M059J (cell line): ENCODE results near the gene PEMT. TPM values are rescaled to one million over a fixed set of nuclear protein-coding genes. Genes with fewer than 3 reads are reported as not detected.
A peak's percentile ranks its signal among the peaks of the same experiment; 100 is the strongest.

Source experiments
- DNase-seq: peaks from one replicate; pipeline ENCODE4 v3.0.0-alpha.2; 2012; ENCODE audit warnings: low read depth
- total RNA-seq: library from RNA; depleted of rRNA; stranded (reverse); fragments of >200 nt; shearing (Covaris generic); gene quantifications from 2 replicates; pipeline ENCODE4 v1.2.3, GENCODE V29; 2014

Gene PEMT
- total RNA-seq, 1 experiment from 2014 or later = 41.5 TPM

DNA sequence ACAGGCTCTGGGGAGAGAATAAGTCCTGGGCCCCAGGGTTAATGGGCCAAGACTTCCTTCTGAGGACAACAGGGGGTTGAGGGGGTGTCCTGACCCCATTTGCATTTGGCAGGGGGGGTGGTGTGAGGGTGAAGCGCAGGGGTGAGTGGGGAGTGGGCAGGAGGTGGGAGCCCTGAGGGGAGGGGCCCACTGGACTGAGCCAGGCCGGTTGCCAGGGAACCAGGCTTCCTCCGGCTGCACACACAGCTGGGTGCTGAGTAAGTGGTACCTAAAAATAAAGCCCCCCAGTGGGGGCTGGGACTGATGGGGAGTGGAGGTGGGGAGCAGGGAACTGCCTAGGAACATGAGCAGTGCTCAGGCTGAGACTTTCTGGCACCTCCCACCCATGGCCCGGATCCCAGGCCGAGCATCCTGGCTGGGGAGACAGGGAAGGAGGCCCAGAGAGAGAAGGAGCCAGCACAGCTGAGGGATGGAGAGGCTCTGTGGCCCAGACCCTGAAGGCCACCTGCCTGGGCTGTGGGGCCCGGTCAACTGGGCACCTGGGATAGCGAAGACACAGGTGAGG lies 87.9 kb downstream of the PEMT start:
- no peak for DNase-seq

- DNase-seq = no peak
Observed at GRCh38 chr17:17502741-17503565, 88.6 kb downstream of the PEMT start.

DNA sequence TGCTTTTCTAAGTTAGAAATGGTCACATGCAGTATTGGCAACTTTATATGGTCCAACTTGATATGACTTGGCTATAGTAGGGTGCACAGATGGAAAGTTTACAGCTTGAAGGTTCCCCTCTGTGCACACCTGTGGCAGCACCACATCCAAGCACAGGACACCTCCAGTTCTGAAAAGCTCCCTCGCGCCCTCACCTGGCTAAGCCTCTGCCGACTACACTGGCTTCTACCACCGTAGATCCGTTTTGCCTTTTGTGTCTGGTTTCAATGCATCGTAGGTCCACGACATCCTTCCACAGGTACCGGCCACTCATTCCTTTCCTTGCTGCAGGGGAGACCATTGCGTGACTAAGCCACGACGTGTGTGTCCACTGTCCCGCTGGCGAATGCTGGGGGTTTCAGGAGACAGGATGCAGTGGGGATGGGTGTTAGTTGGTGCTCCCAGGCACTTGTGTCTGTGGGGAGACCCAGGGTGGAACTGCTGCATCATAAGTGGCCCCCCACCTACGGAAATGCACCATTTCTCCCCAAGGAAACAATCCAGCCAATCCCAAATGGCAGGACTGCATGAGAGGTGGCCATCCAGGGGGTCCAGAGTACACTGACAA lies 90.4 kb downstream of the PEMT start:
- peak; percentile 18 for DNase-seq

- DNase-seq = no peak
Observed at GRCh38 chr17:17499402-17500145, 91.9 kb downstream of the PEMT start.

GRCh38 chr17:17498606-17499301 lies 92.8 kb downstream of the PEMT start:
- DNase-seq = no peak

DNA sequence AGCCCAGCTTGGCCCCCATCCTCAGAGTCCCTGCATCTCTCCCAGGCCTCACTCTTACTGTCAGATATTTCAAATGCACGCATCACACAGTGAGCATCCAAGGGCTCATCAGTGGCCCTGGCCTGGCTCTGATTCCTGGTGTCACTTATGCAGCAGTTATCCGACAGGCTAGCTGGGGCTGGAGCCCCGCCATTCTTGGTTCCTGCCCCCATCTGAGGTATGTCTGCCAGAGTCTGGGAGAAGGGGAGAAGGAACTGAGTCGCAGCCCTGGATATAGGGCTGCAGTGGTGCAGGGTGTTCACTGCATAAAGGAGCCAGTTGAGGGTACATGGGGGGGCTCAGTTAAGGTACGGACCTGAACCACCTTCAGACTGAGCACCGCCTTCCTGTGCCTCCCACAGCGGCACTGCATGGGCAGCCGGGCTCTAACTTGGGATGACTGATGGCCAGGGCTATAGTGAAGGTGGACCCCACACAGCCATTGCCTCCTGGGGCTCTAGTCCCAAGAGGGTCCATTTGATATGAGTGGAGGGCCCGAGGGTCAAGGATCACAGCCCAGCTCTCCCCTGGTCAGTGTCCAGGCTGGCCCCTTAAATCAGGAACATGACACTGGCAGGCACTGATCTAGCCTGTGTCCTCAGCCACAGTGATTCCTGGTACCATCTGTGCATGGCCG lies 93.5 kb downstream of the PEMT start:
- no peak for DNase-seq

DNA sequence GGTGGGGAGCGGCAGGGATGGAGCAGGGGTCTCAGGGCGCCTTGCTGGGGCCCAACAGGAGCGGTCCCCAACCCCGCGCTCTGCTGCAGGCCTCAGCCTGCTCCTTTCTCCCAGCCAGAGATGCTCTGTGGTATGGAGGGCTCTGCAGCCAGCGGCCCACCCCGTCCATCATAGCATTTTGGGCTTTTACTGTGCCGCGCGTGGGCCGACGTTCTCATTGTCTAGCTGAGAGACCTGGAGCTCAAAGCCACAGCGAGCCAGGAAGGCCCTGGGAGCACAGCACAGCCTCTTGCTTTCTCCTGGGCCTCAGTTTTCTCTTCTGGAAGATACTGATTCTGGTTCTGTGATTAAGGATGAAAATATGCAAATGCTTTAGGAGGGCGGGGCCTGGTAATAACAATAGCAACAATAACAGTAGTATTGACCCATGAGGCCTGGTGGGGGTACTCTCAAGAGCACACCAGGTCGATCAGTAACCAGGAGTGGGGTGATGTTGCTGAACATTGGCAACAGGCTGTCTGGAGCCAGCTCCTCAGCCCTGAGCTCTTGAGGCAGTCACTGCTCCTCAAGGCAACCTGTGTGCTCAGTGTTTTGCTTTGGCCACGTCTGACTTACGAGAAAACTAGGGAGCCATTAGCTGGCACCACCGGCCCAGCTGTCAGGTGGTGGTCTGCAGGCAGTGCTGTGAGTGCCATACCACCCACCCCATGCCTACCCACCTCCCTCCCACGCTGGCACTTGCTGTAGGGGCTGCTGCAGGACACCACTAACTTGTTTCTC lies 94.3 kb downstream of the PEMT start:
- no peak for DNase-seq

GRCh38 chr17:17496189-17497064 lies 95.1 kb downstream of the PEMT start, which contains the start of gene RASD1:
RASD1 (minus strand) TSS chr17:17496395; CDS start chr17:17496181, 214 bp downstream.
- peak; percentile 81 for DNase-seq

DNA sequence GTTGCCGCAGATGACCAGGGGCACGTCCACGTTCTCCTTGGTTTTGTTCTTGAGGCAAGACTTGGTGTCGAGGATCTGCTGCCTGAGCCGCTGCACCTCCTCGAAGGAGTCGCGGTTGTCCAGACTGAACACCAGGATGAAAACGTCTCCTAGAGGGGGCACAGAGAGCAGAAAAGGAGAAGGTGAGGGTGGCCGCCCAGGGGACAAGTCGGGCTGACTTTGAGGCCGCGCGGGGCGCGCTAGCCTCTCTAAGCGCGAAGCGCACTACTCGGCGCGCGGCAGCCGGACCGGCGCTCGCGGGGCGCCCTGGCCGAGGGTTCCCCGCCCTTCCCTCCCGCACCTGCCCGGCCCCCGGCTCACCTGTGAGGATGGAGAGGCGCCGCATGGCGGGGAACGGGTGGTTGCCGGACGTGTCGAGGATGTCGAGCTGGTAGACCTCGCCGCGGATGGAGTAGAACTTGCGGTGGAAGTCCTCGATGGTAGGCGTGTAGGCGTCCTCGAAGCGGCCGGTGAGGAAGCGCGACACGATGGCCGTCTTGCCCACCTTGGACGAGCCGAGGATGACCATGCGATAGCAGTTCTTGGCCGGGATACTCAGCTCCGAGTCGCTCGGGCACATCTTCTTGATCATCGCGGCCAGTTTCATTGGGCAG lies 95.8 kb downstream of the PEMT start:
- peak; percentile 12 for DNase-seq

DNA sequence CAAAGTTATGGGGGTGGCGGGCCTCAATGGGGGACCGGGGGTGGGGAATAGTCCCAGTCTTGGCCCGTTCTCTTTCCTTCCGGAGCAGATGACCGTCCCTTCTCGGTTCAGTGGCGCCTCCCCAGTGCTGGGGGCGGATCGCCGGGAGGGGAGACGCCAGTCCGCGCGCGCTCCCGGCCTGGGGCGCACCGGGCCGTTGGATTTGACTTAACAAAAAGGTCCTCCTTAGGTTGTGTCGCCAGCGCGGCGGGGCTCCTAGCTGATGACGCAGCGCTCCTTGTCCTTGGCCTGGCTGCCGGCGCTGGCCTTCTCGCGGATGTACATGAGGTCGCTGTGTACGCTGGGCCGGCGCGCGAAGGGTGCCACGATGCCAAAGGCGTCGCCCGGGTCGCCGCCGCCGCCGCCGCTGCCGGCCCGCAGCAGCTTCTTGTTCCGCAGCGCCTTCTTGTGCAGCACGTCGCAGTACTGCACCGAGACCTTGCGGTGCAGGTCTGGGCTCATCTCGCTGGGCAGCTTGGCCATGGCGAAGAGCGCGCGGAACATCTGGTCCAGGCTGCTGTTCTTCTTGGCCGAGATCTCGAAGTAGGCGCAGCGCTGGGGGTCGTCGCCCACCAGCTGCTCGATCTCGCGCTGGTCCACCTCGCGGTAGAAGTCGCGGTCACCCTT lies 96.5 kb downstream of the PEMT start:
- peak; percentile 58 for DNase-seq

DNA sequence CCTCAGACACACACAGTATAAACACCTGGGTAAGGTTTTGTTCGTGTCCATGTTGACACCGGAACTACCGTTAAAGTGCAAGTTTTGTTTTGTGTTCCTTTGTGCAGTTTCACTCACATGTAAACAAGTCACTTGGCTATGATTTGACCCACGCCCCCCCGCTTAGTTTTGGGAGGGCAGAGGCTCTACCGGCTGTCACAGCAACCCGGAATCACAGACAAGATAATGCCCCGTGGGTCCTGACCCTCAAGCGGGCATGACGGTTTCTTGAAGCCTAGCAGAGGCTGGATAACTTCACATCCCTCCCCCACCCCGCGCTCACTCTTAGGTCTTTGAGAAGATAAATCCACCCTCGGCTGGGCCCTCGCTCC lies 97.0 kb downstream of the PEMT start:
- DNase-seq = no peak

DNA sequence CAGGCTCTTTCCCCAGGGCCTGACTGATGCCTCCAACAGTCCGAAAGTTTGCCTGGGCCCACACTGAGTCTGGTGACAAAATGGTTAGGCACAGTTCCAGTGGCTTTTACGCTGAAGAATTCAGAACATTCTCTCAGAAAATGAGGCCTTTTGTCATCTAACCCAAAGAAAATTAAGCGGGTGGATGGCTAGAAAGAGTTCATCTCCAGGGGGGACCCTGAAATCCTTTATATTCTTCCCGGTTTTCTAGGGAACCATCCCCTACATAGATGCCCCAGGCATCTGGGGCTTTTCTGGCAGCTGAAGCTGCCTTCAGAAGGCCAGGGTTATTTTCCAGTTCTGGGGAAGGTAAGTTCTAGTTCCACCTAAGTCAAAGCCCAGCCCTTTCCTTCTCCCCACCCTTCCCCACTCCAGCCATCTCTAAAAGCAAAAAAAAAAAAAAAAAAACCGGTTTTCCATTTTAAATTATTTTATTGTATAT lies 97.5 kb downstream of the PEMT start:
- no peak for DNase-seq

- DNase-seq = peak; percentile 14
Observed at GRCh38 chr17:17493249-17493985, 98.1 kb downstream of the PEMT start.

- DNase-seq = no peak
Observed at GRCh38 chr17:17492571-17492970, 98.9 kb downstream of the PEMT start.

- no peak for DNase-seq
Observed at GRCh38 chr17:17492085-17492484, 99.4 kb downstream of the PEMT start.

DNA sequence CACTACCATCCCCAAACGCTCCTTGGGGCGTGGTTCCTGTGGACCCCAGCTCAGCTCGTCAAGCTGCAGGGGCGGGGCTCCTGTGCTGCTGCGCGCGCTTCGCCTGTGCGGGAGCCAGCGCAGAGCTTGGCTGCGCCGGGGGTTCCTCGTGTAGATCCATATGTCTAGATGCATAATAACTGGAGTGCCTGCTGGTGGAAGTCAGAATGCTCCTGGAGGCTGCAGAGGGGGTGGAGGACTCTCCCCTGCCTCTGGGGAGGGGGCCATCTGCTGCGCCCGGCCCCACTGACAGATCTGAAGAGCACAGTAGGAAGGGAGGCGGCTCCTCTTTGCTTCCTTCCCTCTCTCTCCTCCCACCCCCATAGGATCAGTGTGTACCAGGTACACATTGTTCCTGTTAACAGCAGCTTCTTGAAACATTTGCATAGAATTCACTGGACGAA lies 99.9 kb downstream of the PEMT start:
- DNase-seq = no peak

- no peak for DNase-seq
Observed at GRCh38 chr17:17491031-17491471, 100.5 kb downstream of the PEMT start.
